Islet of Langerhans (tissue), 1 donor: Measurements from ENCODE around the gene SPATA31C1.
"Not testable (repeated sequence)": the region's sequence is repeated elsewhere in the genome, so short reads cannot be mapped to it uniquely, and the experiment has no call there.

ENCODE experiments used
- FAIRE-seq: peaks from one replicate; lab custom pipeline; 2011; peaks lifted over from hg19 to GRCh38; lab: Jason Lieb, UNC

SPATA31C1 gene

GRCh38 chr9:87917662-87918061, at the start of gene SPATA31C1:
SPATA31C1 (plus strand) TSS chr9:87917962.
- FAIRE-seq, result not testable (repeated sequence)

- no peak for FAIRE-seq
Measured at GRCh38 chr9:87868175-87868574, 49.6 kb upstream of the SPATA31C1 start.

- FAIRE-seq, result no peak
Measured at GRCh38 chr9:87868635-87869034, 49.1 kb upstream of the SPATA31C1 start.

- no peak for FAIRE-seq
Measured at GRCh38 chr9:87869082-87869481, 48.7 kb upstream of the SPATA31C1 start.

GRCh38 chr9:87871425-87872078, 46.2 kb upstream of the SPATA31C1 start:
- no peak for FAIRE-seq

- no peak for FAIRE-seq
Measured at GRCh38 chr9:87872079-87872624, 45.6 kb upstream of the SPATA31C1 start.

GRCh38 chr9:87873607-87874303, 44.0 kb upstream of the SPATA31C1 start:
- no peak for FAIRE-seq

GRCh38 chr9:87874304-87874623, 43.5 kb upstream of the SPATA31C1 start:
- no peak for FAIRE-seq

- FAIRE-seq, result no peak
Measured at GRCh38 chr9:87875060-87875459, 42.7 kb upstream of the SPATA31C1 start.

- FAIRE-seq, result no peak
Measured at GRCh38 chr9:87875831-87876545, 41.8 kb upstream of the SPATA31C1 start.

GRCh38 chr9:87876708-87877107, 41.1 kb upstream of the SPATA31C1 start:
- FAIRE-seq, result no peak

GRCh38 chr9:87878989-87879511, 38.7 kb upstream of the SPATA31C1 start:
- no peak for FAIRE-seq

- FAIRE-seq, result no peak
Measured at GRCh38 chr9:87880116-87880515, 37.6 kb upstream of the SPATA31C1 start.

GRCh38 chr9:87880683-87881082, 37.1 kb upstream of the SPATA31C1 start:
- no peak for FAIRE-seq

GRCh38 chr9:87882627-87883026, 35.1 kb upstream of the SPATA31C1 start, which contains the start of gene SPATA31E1:
SPATA31E1 (plus strand) TSS chr9:87882877; CDS start chr9:87882892, 15 bp downstream.
- no peak for FAIRE-seq

GRCh38 chr9:87883274-87883673, 34.5 kb upstream of the SPATA31C1 start:
- FAIRE-seq, result no peak

GRCh38 chr9:87883990-87884389, 33.8 kb upstream of the SPATA31C1 start:
- no peak for FAIRE-seq

GRCh38 chr9:87884578-87885459, 32.9 kb upstream of the SPATA31C1 start:
- no peak for FAIRE-seq

- FAIRE-seq, result no peak
Measured at GRCh38 chr9:87885484-87886189, 32.1 kb upstream of the SPATA31C1 start.

GRCh38 chr9:87886210-87886932, 31.4 kb upstream of the SPATA31C1 start:
- no peak for FAIRE-seq
